Activated CD8-positive, alpha-beta memory T cell treated with anti-CD3 and anti-CD28 coated beads, Interleukin-2, amount 50 U/mL, for 24 hours (primary cell): ENCODE results near the gene TMEM132A.
"Not testable (repeated sequence)": the region's sequence is repeated elsewhere in the genome, so short reads cannot be mapped to it uniquely, and the experiment has no call there.

Experiments used
- DNase-seq: peaks from one replicate; pipeline ENCODE4 v3.0.0-alpha.2; 2020; ENCODE audit errors: extremely low read depth

Gene TMEM132A

GRCh38 chr11:60906132-60906972 lies 17.9 kb upstream of the TMEM132A start, which contains the start of gene PRPF19:
PRPF19 (minus strand) TSS chr11:60906585; CDS start chr11:60906382, 203 bp downstream.
- DNase-seq = peak; percentile 97

DNA sequence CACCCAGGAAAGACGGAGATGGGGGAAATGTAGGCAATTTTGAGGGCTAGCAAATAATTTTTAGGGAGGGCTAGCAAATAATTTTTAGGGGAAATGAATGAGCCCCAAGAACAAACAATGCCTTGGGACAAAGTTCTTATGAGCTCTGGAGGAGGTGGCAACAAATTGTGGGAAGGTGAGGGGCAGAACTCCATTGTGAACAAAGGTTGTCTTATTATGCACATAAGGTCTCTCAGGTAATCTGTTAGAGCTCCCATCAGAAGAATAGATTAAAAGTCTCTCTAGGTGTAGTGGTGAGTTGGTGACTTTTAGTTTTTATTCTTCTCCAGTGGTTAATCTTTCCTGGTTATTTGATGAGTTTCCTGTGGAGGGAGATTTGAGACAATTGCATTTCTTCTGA lies 15.5 kb upstream of the TMEM132A start:
- DNase-seq = no peak

DNA sequence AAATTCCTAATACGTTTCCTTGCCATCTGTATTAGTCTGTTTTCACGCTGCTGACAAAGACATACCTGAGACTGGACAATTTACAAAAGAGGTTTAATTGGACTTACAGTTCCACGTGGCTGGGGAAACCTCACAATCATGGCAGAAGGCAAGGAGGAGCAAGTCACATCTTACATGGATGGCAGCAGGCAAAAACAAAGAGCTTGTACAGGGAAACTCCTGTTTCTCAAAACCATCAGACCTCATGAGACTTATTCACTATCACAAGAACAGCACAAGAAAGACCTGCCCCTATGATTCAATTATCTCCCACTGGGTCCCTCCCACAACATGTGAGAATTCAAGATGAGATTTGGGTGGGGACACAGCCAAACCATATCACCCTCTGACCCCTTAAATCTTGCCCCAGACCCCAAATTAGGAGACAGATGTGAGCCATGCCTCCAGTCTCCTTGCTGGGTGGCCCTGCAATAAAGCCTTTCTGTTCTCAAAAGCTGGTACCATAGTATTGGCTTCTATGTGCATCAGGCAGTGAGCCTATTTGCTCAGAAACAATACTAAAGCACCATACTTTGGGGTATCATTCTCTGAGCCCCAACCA lies 14.5 kb upstream of the TMEM132A start:
- not testable (repeated sequence) for DNase-seq

- DNase-seq = no peak
These were observed 14.0 kb upstream of the TMEM132A start for GRCh38 chr11:60910281-60910687.

GRCh38 chr11:60910711-60911380 lies 13.4 kb upstream of the TMEM132A start:
- no peak for DNase-seq

- DNase-seq = no peak
These were observed 11.9 kb upstream of the TMEM132A start for GRCh38 chr11:60912223-60912850.

DNA sequence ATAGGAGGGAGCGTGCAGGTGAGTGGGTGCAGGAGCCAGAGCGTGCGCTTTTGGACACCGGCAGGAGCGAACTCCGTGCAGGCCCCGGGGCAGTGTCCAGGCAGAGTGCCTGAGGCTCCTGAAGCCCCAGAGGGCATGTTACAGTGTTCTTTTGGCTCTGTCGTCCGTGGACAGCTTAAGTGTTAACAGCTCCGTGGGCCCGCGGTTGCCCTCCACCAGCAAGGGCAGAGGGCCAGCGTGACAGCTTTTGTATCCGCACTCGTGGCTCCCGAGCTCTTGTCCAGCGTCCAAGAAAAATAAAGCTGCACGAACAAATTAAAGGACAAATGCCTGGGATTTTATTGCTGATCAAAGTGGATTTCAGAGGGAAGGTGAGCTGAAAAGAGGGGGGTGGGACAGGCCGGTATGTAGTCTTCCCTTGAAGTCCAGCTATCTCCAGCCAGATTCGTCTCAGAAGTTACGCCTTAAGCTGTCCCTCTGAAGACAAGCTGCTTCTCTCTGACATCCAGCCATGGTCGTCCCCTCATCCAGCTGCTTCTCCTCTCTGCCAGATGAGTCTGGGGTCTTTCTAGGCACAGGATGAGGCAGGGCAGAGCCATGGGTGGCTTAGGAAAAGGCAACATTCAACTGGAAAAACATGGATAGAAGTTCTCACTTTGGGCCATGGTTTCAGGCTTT lies 11.3 kb upstream of the TMEM132A start:
- no peak for DNase-seq

DNA sequence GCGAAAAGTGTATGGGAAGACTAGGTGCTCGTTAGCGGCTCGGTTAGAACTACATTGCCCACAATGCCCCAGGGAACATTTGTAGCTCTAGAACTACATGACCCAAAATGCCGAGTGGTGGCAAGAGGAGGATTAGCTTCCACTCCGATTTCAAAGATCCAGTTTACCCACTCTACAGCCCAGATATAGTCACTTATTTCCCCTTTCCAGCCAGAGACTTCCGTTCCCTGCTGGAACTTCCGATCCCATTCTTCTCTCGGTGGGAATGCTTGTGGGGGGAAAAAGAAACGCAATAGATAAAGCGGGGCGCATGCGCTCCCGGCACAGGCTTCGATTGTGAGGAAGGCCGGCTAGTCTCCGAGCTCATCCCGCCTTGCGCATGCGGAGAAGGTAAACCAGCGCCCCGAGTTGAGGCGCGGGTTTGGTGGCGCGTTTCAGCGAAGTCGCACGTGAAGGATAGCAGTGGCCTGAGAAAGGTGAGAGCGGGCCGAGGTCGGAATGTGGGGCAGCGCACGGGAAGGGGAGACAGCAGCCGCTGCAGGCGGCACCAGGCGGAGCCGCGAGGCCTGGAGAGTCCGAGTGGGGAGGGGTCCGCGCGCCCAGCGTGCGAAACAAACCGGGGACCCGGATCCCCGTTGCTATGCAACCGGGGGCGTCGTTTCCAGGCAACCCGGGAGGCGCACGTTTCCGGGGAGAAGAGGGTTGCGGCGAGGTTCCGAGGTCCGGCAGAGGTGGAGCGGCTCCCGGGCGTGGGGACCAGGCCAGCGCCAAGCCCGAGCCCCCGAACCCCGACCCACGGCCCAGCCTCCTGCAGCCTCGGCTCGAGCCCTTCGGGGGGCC lies 10.2 kb upstream of the TMEM132A start, which contains the start of gene TMEM109:
TMEM109 (plus strand) TSS at position 366 of the 840 bp plus-strand sequence. CDS start 5,536 bp downstream, outside the sequence.
- DNase-seq = peak; percentile 75

GRCh38 chr11:60914633-60915247 lies 9.5 kb upstream of the TMEM132A start:
- DNase-seq = no peak

- peak; percentile 33 for DNase-seq
These were observed 8.9 kb upstream of the TMEM132A start for GRCh38 chr11:60915248-60915914.

DNA sequence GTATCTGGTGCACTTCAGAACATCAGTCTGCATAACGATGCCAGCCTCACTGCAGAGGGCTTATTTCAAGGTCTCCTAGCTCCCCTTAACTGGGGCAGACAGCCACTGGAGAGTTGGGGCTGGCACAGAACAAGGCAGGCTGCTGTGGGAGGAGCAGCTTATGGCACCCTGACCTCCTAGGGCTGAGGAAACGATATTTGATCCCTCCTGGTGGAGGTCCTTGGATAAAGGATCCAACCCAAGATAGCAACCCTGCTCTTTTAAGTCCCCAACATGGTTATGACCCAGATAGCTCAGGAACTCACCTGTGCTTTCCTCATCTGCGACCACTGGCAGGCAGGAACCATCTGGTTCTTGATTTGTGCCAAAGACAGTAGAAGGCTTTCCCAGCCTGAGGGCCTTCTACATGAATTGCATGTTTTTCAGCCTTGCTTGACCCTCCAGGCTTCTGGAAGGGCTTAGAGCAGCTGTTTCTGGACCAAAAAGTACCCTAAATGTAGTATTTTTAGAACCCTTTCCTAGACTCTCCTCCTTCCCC lies 7.5 kb upstream of the TMEM132A start:
- DNase-seq = no peak

DNA sequence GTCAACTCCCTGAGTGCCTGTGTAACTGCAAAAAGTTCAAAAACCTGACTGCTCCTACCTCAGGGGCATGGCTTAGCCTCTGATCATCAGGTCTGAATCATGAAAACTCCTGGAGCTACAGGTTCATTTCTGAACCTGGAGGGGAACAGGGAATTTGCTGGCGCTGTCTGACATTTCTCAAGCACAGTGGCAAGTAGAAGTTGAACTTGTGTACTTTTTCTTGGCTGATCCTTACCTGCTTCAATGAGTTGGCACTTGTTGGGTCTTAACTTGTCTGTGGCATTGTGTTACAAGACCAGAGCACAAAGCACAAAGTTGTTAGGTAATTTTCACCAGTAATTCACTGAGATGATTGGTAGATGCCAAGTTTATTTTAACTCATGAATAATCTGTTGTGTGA lies 7.0 kb upstream of the TMEM132A start:
- no peak for DNase-seq

- DNase-seq = no peak
These were observed 5.9 kb upstream of the TMEM132A start for GRCh38 chr11:60918251-60918938.

DNA sequence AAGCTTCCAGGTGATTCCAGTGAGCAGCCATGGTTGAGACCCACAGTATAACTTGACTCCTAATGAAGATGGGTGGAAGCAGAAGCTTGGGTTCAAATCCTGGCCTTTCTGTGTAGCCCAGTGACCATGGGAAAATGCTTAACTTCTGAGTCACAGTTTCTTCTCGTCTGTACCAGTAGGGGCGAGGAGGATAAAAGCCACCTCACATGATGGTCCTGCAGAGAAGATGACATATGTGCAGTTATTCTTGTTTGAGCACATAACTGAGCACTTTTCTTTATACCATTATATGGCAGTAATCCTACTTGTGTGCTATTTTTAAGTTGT lies 5.4 kb upstream of the TMEM132A start:
- no peak for DNase-seq

DNA sequence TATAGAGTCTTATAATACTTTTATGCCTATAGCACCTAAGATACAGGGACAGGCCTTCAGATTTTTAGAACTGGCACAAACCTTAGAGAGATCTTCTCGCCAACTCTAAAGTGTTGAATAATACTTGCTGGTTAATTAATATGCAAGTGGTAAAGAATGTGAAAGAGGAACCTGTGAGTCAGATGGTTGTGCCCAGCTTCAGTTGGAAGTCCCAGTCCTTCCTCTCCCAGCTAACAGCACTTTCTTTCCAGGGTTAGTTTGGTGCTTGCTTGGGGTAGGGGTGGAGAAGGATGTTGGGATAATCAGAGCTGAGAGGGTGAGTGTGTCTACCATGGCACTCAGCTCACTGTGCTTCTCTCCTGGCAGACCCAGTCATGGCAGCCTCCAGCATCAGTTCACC lies 4.9 kb upstream of the TMEM132A start:
- no peak for DNase-seq

GRCh38 chr11:60919956-60920355 lies 4.3 kb upstream of the TMEM132A start:
- DNase-seq = no peak

GRCh38 chr11:60921259-60921658 lies 3.0 kb upstream of the TMEM132A start:
- no peak for DNase-seq

DNA sequence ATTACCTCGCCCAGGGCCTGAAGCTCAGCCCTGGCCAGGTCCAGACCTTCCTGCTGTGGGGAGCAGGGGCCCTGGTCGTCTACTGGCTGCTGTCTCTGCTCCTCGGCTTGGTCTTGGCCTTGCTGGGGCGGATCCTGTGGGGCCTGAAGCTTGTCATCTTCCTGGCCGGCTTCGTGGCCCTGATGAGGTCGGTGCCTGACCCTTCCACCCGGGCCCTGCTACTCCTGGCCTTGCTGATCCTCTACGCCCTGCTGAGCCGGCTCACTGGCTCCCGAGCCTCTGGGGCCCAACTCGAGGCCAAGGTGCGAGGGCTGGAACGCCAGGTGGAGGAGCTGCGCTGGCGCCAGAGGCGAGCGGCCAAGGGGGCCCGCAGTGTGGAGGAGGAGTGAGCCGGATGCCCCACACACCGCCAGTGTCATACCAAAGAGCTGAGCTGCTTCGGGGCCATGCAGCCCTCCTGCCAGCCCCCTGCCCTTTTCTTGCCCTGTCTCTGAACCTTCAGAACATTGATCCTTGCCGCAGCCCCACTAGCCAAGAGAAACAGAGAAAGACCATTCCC lies 2.4 kb upstream of the TMEM132A start:
- no peak for DNase-seq

DNA sequence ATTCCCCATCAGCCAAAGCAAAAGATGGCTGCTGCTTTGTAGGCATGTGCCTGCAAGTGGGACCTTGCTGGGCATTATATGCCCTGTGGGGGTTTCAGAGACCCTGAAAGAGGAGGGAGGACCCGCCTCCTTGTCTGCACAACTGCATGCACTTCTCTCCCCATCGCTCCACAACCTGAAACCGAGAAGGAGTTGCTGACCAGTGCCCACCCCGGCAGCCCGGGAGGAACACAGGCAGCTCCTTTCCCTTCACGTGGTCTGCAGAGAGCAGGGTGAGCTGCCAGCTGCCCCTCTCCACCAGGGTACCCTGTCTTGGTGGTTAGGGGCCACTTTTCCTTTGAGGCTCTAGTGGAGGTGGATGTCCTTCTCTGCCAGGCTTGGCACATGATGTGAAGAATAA lies 1.4 kb upstream of the TMEM132A start:
- no peak for DNase-seq
